A549 (cell line): ENCODE data around the gene CRIP2.

ENCODE experiments used
- EHMT2 ChIP-seq: fragments of 200-600 bp; sonication (generic); IDR thresholded peaks from 2 replicates; pipeline ENCODE4 v1.6.1; 2016; ENCODE audit warnings: antibody characterized with exemption, low read depth, mild to moderate bottlenecking, moderate library complexity
- JUNB ChIP-seq: fragments of >200 bp; sonication (Bioruptor Twin); formaldehyde crosslinking; IDR thresholded peaks from 2 replicates; pipeline ENCODE4 v1.6.1; 2016
- PHF8 ChIP-seq: fragments of 200-600 bp; sonication (generic); IDR thresholded peaks from 2 replicates; pipeline ENCODE4 v1.6.1; 2016; ENCODE audit warnings: low read depth, mild to moderate bottlenecking, antibody characterized with exemption, moderate library complexity, borderline replicate concordance
- POLR2A ChIP-seq: IDR thresholded peaks from 2 replicates; pipeline ENCODE4 v1.6.1; 2012; ENCODE audit warnings: mild to moderate bottlenecking, low read length
- RAD21 ChIP-seq, 2 experiments: fragments of >200 bp in 1 of 2; sonication (Bioruptor Twin) in 1 of 2; formaldehyde crosslinking in 1 of 2; IDR thresholded peaks in 1 of 2; conservative IDR thresholded peaks in 1 of 2; 2 replicates in 1 of 2; 3 replicates in 1 of 2; pipeline ENCODE4 v1.6.1; 2012 to 2018; ENCODE audit warnings: inconsistent platforms in 1 of 2
- RFX5 ChIP-seq: fragments of 450-650 bp; IDR thresholded peaks from 2 replicates; pipeline ENCODE4 v1.7.1; 2014; ENCODE audit warnings: antibody characterized with exemption, mild to moderate bottlenecking, moderate library complexity
- TF ChIP-seq, protein P1 (sequence below): fragments of >200 bp; sonication (Bioruptor Twin); formaldehyde crosslinking; IDR thresholded peaks from 3 replicates; pipeline ENCODE4 v1.5.1; 2016
- TF ChIP-seq, protein P2 (sequence below): fragments of 450-650 bp; IDR thresholded peaks from 2 replicates; pipeline ENCODE4 v1.6.1; 2014; ENCODE audit warnings: antibody characterized with exemption

DNA sequence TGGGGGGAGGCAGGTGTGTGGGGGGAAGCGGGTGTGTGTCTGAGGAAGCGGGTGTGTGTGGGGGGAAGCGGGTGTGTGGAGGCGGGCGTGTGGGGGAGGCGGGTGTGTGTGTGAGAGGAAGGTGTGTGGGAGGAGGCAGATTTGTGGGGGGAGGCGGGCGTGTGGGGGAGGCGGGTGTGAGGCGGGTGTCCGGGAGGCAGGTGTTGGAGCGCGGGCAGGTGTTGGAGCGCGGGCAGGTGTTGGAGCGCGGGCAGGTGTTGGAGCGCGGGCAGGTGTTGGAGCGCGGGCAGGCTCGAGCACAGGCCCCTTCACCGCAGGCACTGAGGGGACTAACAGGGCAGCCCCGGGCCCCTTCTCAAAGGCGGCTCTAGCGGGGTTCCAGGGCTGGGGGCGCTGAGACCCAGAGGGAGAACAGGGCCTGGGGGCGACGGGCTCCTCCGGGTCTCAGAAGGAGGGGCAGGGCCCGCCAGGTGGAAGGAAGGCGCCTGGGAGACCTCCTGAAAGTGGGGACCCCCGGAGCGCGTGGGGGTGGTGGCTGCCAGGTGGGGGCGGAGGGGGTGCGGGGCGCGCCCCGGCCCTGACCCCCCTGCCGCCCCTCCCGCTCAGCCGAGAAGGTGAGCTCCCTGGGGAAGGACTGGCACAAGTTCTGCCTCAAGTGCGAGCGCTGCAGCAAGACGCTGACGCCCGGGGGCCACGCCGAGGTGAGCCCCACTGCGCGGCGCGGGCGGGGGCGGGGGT is 3.2 kb downstream of the CRIP2 start:
- no peak for TF ChIP-seq POLR2A
- TF ChIP-seq, protein P1, sequence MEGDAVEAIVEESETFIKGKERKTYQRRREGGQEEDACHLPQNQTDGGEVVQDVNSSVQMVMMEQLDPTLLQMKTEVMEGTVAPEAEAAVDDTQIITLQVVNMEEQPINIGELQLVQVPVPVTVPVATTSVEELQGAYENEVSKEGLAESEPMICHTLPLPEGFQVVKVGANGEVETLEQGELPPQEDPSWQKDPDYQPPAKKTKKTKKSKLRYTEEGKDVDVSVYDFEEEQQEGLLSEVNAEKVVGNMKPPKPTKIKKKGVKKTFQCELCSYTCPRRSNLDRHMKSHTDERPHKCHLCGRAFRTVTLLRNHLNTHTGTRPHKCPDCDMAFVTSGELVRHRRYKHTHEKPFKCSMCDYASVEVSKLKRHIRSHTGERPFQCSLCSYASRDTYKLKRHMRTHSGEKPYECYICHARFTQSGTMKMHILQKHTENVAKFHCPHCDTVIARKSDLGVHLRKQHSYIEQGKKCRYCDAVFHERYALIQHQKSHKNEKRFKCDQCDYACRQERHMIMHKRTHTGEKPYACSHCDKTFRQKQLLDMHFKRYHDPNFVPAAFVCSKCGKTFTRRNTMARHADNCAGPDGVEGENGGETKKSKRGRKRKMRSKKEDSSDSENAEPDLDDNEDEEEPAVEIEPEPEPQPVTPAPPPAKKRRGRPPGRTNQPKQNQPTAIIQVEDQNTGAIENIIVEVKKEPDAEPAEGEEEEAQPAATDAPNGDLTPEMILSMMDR: no peak
- TF ChIP-seq RAD21 (conservative IDR thresholded peaks at IDR 0.05 in 1 of 2, IDR thresholded peaks at IDR 0.05 in 1 of 2): no peak
- TF ChIP-seq, protein P2, sequence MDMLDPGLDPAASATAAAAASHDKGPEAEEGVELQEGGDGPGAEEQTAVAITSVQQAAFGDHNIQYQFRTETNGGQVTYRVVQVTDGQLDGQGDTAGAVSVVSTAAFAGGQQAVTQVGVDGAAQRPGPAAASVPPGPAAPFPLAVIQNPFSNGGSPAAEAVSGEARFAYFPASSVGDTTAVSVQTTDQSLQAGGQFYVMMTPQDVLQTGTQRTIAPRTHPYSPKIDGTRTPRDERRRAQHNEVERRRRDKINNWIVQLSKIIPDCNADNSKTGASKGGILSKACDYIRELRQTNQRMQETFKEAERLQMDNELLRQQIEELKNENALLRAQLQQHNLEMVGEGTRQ: no peak
- no peak for TF ChIP-seq RFX5
- no peak for TF ChIP-seq EHMT2
- TF ChIP-seq PHF8: no peak
- TF ChIP-seq JUNB: no peak
